Spleen (tissue), 11 donors: ENCODE results near the gene PLXNC1. TPM values are rescaled to one million over a fixed set of nuclear protein-coding genes. Genes with fewer than 3 reads are reported as not detected.

ENCODE experiments used
- DNase-seq: peaks from one replicate; pipeline ENCODE4 v3.0.0-alpha.2; 2020
- H3K27ac ChIP-seq, 8 donors: fragments of 200-600 bp; sonication (generic) in 7 of 8; 1 replicate in 4 of 8; 2 replicates in 4 of 8; pipeline versions ENCODE4 v1.5.0 to v1.8.0; 2016 to 2021; ENCODE audit warnings: inconsistent platforms in 4 of 8, mild to moderate bottlenecking in 4 of 8, moderate library complexity in 1 of 8
- H3K27me3 ChIP-seq, 7 donors: fragments of 200-600 bp; sonication (generic) in 6 of 7; replicated peaks in 1 of 7; 1 replicate in 4 of 7; 2 replicates in 3 of 7; pipeline versions ENCODE4 v1.5.0 to v1.8.0; 2016 to 2021; ENCODE audit warnings: inconsistent platforms in 3 of 7, mild to moderate bottlenecking in 1 of 7
- H3K36me3 ChIP-seq, 6 donors: fragments of 200-600 bp; sonication (generic) in 5 of 6; 1 replicate in 4 of 6; 2 replicates in 2 of 6; pipeline versions ENCODE4 v1.5.0 to v1.8.0; 2016 to 2021; ENCODE audit warnings: inconsistent platforms in 2 of 6
- H3K4me1 ChIP-seq, 6 donors: fragments of 200-600 bp; sonication (generic) in 5 of 6; 1 replicate in 3 of 6; 2 replicates in 3 of 6; pipeline versions ENCODE4 v1.5.0 to v1.8.0; 2016 to 2021; ENCODE audit warnings: inconsistent platforms in 3 of 6
- H3K4me3 ChIP-seq, 8 donors: fragments of 200-600 bp; sonication (generic) in 7 of 8; 1 replicate in 4 of 8; 2 replicates in 4 of 8; pipeline versions ENCODE4 v1.5.0 to v1.8.0; 2016 to 2021; ENCODE audit warnings: inconsistent platforms in 4 of 8, mild to moderate bottlenecking in 4 of 8, moderate library complexity in 2 of 8
- H3K9me3 ChIP-seq, 8 donors: fragments of 200-600 bp; sonication (generic) in 7 of 8; 1 replicate in 4 of 8; 2 replicates in 4 of 8; pipeline versions ENCODE4 v1.5.0 to v1.8.0; 2016 to 2021; ENCODE audit warnings: inconsistent platforms in 4 of 8
- CTCF ChIP-seq, 11 experiments: fragments of 200-600 bp in 7 of 11; fragments of 450-650 bp in 4 of 11; sonication (generic) in 4 of 11; IDR thresholded peaks in 8 of 11; conservative IDR thresholded peaks in 3 of 11; 1 replicate in 7 of 11; 2 replicates in 4 of 11; pipeline versions ENCODE4 v1.4.0 to v1.8.0; 2016 to 2021; ENCODE audit warnings: antibody characterized with exemption in 11 of 11, inconsistent platforms in 4 of 11, mild to moderate bottlenecking in 1 of 11
- POLR2A ChIP-seq, 3 donors: fragments of 450-650 bp; IDR thresholded peaks; one replicate each; pipeline ENCODE4 v1.5.1; 2017; ENCODE audit warnings: antibody characterized with exemption in 3 of 3, mild to moderate bottlenecking in 1 of 3
- POLR2AphosphoS5 ChIP-seq, 3 donors: sonication (generic); formaldehyde crosslinking; IDR thresholded peaks; one replicate each; pipeline ENCODE4 v1.5.1; 2017; ENCODE audit warnings: antibody characterized with exemption in 3 of 3
- WGBS, 5 donors: extraction: QIAGEN DNeasy Blood & Tissue Kit in 3 of 5; methylation state at CpG; one replicate each; pipeline versions ENCODE4 v1.1.5 to v1.1.7; 2013 to 2018; 5-methylcytosine and 5-hydroxymethylcytosine counted together
- intact Hi-C: fragments of 100-400 bp; cut with DNase I; formaldehyde crosslinking; loops from one replicate; pipeline ENCODE4 v1.15.0; 2023; ENCODE audit warnings: low total_unique reads
- polyA plus RNA-seq, 3 donors: library from polyadenylated mRNA; stranded (reverse); fragments of 200-250 nt; gene quantifications; one replicate each; pipeline ENCODE4 v1.2.1, GENCODE V29; 2013
- total RNA-seq, 7 donors: library from RNA; depleted of rRNA in 3 of 7; stranded (reverse); fragments of >200 nt in 3 of 7; fragmentation: NEBNext Ultra II Directional in 4 of 7; extraction: Animal tissue kit (Norgen Biotek cat#: 25700) in 4 of 7; gene quantifications; one replicate each; pipeline versions ENCODE4 v1.1.0 to v1.2.1, GENCODE V29; 2016 to 2021
- donor health status: healthy with polysubstance abuse.
- donor health status: DM: no; HTN: no; CAD: no; lungs with moderate emphysema.
- donor health status: DM: no; HTN: no; CAD: no.
- donor health status: Bipolar disorder and iron deficiency.
- donor health status: healthy.
- donor health status: DM: no; HTN: no; CAD: no.
- donor health status: DM: yes; HTN: yes; CAD: no.

PLXNC1 gene
- total and polyA plus RNA-seq, 10 donors = 6.8 to 138 (median 69.7) TPM

- peak overlapping the region in 4 of 8 donors; percentile 41 to 87 (median 84) for H3K27ac ChIP-seq
- 45 to 71% (median 65%) methylated on average over 3 of the region's 3 CpGs for WGBS, 5 donors
- intact Hi-C loops = no loop called here
- peaks cover 0 to 56% (median 47%) of the 10 kb centered on the region in 6 donors for H3K4me1 ChIP-seq
- H3K4me3 ChIP-seq = no peak overlapping the region
- no peak for DNase-seq
- H3K9me3 ChIP-seq = no peaks in the 10 kb centered on the region
- TF ChIP-seq POLR2AphosphoS5 (IDR thresholded peaks at IDR 0.05) = no peak
- TF ChIP-seq CTCF (IDR thresholded peaks at IDR 0.05 in 8 of 11, conservative IDR thresholded peaks at IDR 0.05 in 3 of 11) = no peak
- no peaks in the 10 kb centered on the region for H3K27me3 ChIP-seq
- no peaks in the 10 kb centered on the region for H3K36me3 ChIP-seq
Measured at GRCh38 chr12:94122591-94122990, 25.8 kb upstream of the PLXNC1 start.

- Histone ChIP-seq H3K36me3 (no peaks in the 10 kb centered on the region), H3K27ac (peak overlapping the region in 6 of 8 donors; percentile 48 to 87 (median 76)), H3K4me1 (peaks cover 0 to 61% (median 49%) of the 10 kb centered on the region in 6 donors), H3K27me3 (no peaks in the 10 kb centered on the region), H3K4me3 (no peak overlapping the region), H3K9me3 (no peaks in the 10 kb centered on the region)
- TF ChIP-seq CTCF (IDR thresholded peaks at IDR 0.05 in 8 of 11, conservative IDR thresholded peaks at IDR 0.05 in 3 of 11) (no peak), POLR2A (IDR thresholded peaks at IDR 0.05) (no peak), POLR2AphosphoS5 (IDR thresholded peaks at IDR 0.05) (no peak)
- intact Hi-C loops = no loop called here
- DNase-seq = no peak
- WGBS, 5 donors = 52 to 76% (median 60%) methylated on average over 2 of the region's 2 CpGs
Measured at GRCh38 chr12:94123127-94123526, 25.2 kb upstream of the PLXNC1 start.

GRCh38 chr12:94126067-94126466 lies 22.3 kb upstream of the PLXNC1 start:
- TF ChIP-seq POLR2A (IDR thresholded peaks at IDR 0.05) (no peak), POLR2AphosphoS5 (IDR thresholded peaks at IDR 0.05) (no peak), CTCF (IDR thresholded peaks at IDR 0.05 in 8 of 11, conservative IDR thresholded peaks at IDR 0.05 in 3 of 11) (no peak)
- H3K4me3 ChIP-seq = no peak overlapping the region
- H3K27ac ChIP-seq = peak overlapping the region in 7 of 8 donors; percentile 11 to 87 (median 69)
- peaks cover 0 to 61% (median 51%) of the 10 kb centered on the region in 6 donors for H3K4me1 ChIP-seq
- H3K27me3 ChIP-seq = no peaks in the 10 kb centered on the region
- H3K9me3 ChIP-seq = peaks cover 0 to 5% (median 0%) of the 10 kb centered on the region in 8 donors
- no peaks in the 10 kb centered on the region for H3K36me3 ChIP-seq
- 15 to 35% (median 19%) methylated on average over 1 of the region's 1 CpG for WGBS, 5 donors
- DNase-seq = no peak
- intact Hi-C loops = no loop called here

- intact Hi-C loops = no loop called here
- no peak overlapping the region for H3K4me3 ChIP-seq
- H3K27me3 ChIP-seq = no peaks in the 10 kb centered on the region
- DNase-seq = no peak
- peak overlapping the region in 4 of 8 donors; percentile 11 to 87 (median 63) for H3K27ac ChIP-seq
- H3K36me3 ChIP-seq = no peaks in the 10 kb centered on the region
- WGBS, 5 donors = 51 to 62% (median 56%) methylated on average over 12 of the region's 12 CpGs
- H3K9me3 ChIP-seq = peaks cover 0 to 5% (median 0%) of the 10 kb centered on the region in 8 donors
- peaks cover 0 to 60% (median 49%) of the 10 kb centered on the region in 6 donors for H3K4me1 ChIP-seq
- no peak for TF ChIP-seq POLR2AphosphoS5 (IDR thresholded peaks at IDR 0.05)
- no peak for TF ChIP-seq CTCF (IDR thresholded peaks at IDR 0.05 in 8 of 11, conservative IDR thresholded peaks at IDR 0.05 in 3 of 11)
- TF ChIP-seq POLR2A (IDR thresholded peaks at IDR 0.05) = no peak
Measured at GRCh38 chr12:94127239-94128131, 20.9 kb upstream of the PLXNC1 start.
